H54 (cell line): ENCODE measurements around the gene STING1.

Experiments used
- DNase-seq: peaks from one replicate; pipeline ENCODE4 v3.0.0; 2011; ENCODE audit warnings: low spot score, mixed read lengths; ENCODE audit not compliant: insufficient read length
- FAIRE-seq: peaks from 3 replicates; lab custom pipeline; 2011; peaks lifted over from hg19 to GRCh38; lab: Jason Lieb, UNC
- POLR2A ChIP-seq: IDR thresholded peaks from 2 replicates; pipeline ENCODE4 v1.6.1; 2011; ENCODE audit warnings: low read depth, mild to moderate bottlenecking, low read length

The STING1 gene

DNA sequence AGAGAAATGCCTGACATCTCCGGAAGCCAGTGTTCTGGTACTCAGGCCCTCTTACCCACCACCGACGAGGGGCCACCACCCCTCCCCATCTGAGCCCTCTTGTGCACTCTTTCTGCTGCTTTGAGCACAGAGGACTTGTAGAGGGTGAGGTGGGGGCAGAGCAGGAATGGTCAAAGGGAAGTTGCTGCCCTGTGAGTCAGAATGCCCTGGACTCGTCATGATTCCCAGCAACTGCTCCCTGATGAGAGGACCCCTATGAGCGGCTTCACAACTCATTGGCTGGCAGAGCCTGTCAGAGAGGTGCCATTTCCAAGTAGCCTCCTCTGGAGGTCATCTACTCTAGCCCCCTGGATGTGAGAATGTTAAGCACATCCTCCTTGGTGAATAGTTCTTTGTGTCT lies 20.9 kb downstream of the STING1 start:
- no peak for TF ChIP-seq POLR2A
- peak; percentile 75 for DNase-seq
- FAIRE-seq: no peak

DNA sequence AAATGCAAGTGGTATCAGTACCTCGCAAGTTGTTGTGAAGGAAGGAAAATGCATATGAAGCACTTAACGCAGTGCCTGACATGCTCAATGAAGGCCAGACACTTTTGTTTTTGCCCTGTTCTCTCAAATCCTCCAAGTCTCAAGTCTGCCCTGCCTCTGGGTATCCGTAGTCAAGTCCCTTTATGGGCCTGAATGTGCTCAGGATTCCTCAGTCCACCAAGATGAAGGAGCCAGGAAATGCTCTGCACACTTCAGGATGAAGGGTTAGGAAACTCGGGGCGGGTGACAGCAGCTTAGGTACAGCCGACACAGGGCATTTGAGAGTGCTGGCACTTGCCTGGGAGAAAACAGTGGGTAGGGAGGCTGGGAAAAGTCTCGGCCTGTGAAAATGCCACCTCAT lies 21.4 kb downstream of the STING1 start:
- TF ChIP-seq POLR2A: no peak
- no peak for FAIRE-seq
- DNase-seq: no peak

DNA sequence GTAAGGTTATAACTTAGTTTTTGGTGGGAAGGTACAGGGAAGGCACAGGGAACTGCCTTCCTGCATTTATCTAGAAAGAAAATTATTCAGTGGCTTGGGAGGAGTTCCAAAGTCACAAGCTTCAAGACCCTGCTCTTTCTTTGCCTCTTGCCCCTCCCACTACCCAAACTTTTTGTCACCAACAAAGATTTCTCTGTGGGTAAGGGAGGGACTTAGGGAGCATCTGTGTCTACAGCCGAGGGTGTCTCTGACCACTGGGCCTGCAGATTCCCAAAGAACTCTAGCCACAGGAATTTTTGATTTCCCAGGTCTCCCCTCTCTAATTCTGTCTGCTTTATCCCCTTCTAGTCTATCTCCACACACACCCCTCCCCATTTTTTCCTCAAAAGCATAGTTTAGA lies 22.1 kb downstream of the STING1 start:
- FAIRE-seq: no peak
- TF ChIP-seq POLR2A: no peak
- no peak for DNase-seq

DNA sequence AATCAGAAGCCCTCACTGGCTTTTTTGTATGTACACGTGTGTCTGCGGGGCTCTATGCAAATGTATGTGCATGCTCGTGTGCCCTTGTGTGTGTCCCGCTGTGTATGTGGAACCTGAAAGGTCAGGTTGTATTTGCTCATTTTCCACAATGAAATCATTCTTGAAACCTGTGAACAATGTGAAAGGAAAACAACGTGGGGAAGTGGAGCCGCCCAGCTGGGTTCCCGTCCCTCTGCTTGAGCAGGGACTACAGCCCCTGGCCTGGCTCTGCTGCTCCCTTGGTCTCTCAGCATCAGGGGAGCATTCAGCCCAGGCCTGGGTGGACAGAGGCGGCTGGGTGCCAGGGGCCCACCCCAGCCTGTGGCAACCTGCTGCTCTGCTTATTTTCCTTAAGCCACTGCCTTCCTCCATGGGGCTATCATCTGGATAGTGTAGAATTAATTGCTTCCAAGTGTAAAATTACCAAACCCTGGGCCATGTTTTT lies 23.1 kb downstream of the STING1 start:
- DNase-seq: no peak
- no peak for TF ChIP-seq POLR2A
- no peak for FAIRE-seq

DNA sequence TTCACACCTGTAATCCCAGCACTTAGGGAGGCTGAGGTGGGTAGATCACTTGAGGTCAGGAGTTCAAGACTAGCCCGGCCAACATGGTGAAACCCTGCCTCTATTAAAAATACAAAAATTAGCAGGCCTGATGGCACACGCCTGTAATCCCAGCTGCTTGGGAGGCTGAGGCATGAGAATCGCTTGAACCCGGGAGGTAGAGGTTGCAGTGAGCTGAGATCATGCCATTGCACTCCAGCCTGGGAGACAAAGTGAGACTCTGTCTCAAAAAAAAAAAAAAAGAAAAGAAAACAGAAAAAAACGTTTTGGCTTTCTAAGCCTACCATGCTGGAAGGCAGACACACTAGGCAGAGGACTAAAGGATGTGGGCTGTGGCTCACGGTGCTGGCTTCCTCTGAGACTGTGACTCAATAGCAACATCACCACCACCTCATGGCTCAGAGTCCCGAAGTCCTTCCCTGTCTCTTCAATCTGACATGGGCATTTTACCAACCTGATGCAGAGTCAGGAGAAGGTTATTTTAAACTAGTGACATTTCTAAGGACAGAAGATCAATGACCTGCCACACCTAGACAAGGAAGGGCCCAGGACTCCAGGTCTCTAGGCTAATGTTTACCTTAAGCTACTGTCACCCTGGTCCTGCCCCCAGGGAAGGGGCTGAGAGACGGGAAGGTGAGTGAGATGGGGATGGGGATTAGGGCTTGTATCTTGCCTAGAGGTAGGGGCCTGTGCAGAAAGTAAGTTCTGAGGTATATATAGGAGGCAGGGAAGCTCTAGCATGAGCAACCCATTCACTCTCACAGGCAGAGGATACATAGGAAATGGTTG lies 23.8 kb downstream of the STING1 start:
- TF ChIP-seq POLR2A: no peak
- FAIRE-seq (no peak), DNase-seq (peak; percentile 76)

DNA sequence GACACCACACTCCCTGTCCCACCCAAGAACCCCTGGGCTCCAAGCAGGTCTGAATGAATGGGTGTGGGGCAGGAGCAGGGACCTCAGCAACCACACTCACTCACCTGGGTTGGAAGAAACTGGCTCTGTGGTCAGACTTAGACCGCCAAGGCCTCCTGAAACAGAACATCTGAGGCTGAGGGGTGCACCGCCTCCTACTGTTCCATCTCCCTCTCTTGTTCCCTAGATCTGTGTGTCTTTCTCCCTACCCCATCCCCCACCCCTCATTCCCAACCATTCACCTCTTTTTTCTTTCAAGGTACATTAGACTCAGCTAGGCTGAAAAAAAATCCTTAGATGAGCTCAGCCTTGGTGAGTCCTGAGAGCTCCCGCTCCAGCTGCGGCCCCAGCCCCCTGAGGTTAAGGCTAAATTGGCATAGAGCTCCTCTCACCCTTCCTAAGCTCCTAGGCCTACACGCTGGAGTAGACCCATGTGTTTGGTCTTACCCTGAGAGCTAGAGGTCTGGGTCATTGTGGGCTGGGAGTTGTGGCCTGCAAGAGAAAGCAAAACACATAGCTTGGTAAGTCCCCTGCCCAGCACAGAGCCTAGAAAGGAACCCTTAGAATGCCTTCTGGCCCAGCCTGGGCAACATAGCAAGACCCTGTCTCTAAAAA lies 24.8 kb downstream of the STING1 start:
- DNase-seq (no peak), FAIRE-seq (no peak)
- TF ChIP-seq POLR2A: no peak

DNA sequence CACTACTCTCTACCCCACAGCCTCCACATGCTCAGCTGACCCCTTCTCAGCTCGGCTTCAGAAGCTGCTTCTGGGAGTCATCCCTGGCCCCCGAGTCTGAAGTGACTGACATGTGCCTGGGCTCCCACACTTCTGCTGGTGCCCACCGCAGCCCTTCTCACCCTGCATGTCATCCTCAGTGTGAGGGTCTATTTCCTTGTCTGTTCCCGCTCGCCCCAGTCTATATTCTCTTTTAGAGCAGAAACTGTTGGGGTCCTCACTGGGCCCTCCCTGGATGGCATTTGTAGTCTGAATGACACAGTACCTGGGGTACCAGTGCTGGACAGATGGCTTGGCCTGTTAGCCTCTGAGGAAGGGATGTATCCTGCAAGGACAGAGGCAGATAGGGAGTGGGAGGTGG lies 25.3 kb downstream of the STING1 start:
- no peak for TF ChIP-seq POLR2A
- DNase-seq: no peak
- FAIRE-seq: no peak

DNA sequence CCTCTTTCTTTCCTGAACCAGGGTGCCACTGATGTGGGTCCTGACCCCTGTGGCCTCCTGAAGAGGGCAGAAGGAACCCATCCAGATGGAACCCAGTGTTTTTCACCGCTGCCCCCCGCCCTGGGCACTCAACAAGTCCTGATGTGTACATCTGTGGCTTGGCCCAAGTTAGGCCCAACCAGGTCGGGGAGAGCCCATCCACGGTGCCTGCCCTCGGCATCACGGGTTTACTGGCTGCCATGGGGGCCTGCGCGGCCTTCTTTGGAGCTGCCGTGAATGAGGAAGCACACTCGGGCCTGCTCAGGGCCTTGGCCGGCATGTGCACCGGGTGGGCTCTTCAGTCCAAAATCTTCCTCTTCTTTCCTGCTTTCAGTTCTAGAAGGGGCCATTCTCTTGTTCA lies 25.8 kb downstream of the STING1 start:
- TF ChIP-seq POLR2A: no peak
- no peak for FAIRE-seq
- no peak for DNase-seq

DNA sequence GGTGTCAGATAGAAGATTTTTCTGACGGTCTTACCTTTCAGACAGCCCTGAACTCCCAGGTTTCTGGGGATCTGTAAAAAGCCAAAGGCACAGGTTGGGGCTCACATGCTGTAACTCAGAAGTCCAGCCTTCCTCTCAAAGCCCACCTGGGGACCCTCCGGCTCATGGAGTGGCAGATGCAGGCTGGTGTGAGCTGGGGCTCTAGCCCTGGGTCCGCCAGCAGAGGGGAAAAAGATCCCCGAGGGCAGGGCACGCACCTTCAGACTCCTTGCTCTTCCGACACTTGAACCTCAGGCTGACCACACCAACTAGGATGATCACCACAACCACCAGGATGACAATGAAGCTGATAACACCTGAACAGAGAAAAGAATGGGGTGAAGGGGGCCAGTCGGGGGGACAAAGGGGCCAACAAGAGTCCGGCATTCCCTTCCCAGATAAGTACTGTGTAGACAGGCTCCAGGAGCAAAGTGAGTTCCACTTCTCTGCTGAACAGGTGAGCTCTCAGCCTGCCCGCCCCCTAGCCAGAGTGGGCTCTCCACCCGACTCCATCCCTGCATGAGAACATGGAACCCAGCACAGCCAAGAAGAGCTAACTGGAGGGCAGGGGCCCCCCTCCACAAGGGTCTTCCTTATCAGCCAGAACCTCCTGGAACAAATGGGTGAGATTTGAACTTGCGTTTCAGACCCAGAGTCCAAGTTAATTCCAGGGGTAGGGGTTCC lies 27.8 kb downstream of the STING1 start:
- no peak for TF ChIP-seq POLR2A
- DNase-seq (no peak), FAIRE-seq (no peak)

DNA sequence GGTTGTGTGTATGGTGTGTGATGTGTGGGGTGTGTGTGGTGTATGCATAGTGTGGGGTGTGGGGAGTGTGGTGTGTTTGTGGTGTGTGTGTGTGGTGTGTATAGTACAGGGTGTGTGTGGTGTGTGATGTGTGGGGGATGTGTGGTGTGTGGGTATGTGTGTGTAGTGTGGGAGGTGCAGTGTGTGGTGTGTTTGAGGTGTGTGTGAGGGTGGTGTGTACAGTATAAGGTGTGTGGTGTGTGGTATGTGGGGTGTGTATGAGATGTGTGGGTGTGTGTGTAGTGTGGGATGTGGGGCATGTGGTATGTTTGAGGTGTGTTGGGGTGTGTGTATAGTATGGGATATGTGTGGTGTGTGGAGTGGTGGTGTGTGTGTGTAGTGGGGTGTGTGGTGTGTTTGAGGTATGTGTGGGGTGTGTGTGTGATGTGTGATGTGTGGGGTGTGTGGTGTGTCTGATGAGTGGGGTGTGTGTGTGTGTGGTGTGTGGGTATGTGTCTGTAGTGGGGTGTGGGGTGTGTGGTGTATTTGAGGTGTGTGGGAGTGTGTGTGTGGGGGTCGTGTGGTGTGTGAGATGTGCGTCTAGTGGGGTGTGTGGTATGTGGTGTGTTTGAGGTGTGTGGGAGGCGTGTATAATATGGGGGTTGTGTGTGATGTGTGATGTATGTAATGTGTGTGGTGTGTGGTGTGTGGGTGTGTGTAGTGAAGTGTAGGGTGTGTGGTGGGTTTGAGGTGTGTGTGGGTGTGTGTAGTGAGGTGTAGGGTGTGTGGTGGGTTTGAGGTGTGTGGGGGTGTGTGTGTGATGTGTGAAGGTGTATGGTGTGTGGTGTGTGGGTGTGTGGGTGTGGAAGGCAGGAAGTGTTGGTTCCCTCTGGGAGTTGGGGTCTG lies 28.6 kb downstream of the STING1 start:
- no peak for FAIRE-seq
- no peak for DNase-seq
- no peak for TF ChIP-seq POLR2A

DNA sequence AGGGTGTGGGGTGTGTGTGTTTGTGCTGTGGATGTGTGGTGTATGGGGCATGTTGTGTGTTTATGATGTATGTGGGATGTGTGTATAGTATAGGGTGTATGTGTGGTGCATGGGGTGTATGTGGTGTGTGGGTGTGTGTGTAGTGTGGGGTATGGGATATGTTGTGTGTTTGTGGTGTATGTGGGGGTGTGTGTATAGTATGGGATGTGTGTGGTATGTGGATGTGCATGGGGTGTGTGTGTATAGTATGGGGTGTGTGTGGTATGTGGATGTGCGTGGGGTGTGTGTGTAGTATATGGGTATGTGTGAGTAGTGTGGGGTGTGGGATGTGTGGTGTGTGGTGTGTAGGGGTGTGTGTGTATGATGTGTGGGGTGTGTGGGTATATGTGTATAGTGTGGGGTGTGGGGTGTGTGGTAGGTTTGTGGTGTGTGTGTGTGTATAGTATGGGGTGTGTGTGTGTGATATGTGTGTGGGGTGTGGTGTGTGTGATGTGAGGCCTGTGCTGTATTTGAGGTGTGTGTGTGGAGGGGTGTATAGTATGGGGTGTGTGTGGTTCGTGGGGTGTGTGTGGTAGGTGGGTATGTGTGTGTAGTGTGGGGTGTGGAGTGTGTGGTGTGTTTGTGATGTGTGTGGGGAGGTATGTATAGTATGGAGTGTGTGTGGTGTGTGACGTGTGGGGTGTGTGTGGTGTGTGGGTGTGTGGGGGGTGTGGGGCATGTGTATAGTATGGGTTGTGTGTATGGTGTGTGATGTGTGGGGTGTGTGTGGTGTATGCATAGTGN lies 30.5 kb downstream of the STING1 start:
- no peak for FAIRE-seq
- no peak for DNase-seq
- TF ChIP-seq POLR2A: 0 out of 2 replicates have a peak, but pooled peaks have one; percentile 8

DNA sequence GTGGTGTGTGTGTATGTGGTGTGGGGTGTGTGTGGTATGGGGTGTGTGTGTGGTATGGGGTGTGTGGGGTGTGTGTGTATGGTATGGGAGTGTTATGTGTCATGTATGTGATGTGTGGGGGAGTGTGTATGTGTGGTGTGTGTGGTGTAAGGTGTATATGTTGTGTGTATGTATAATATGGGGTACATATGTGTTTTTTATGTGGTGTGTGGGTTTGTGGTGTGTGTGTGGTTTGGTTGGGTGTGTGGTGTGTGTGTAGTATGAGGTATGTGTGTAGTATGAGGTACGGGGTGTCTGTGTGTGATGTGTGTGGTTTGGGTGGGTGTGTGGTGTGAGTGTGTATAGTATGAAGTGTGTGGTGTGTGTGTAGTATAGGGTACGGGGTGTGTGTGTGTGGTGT lies 31.4 kb downstream of the STING1 start:
- DNase-seq: no peak
- no peak for TF ChIP-seq POLR2A
- FAIRE-seq: no peak
